ENCODE measurements around the gene TMED8.

DNA sequence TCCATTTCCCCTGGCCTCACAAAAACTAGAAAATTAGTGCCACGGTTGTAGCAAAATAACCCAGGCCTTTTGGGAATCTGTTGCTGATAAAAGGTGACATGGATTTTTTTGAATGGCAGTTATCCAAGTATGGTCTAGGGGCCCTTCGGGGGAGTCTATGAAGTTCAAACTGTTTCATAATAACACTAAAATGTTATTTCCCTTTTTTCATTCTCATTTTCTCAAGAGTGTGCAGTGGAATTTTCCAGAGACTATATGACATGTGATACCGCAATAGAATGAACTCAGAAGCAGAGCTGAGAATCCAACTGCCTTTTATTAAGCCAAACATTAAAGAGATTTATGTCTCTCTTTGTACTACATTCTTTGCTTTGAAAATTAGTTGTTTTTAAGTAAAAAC, 29.1 kb downstream of the TMED8 start:
- TF ChIP-seq POLR2A (IDR thresholded peaks at IDR 0.05; ENCODE audit: low read length) (no peak), GATA1 (IDR thresholded peaks at IDR 0.05; ENCODE audit: low read depth, low read length) (no peak)

Data from erythroblast (primary cell).